GM13977 (cell line): Measurements from ENCODE around the gene OSBPL6.
A peak's percentile ranks its signal among the peaks of the same experiment; 100 is the strongest.
"Not testable (repeated sequence)": the region's sequence is repeated elsewhere in the genome, so short reads cannot be mapped to it uniquely, and the experiment has no call there.

ENCODE experiments used
- DNase-seq: peaks from one replicate; pipeline ENCODE4 v3.0.0; 2012; ENCODE audit warnings: low spot score
- in situ Hi-C: fragments of 300-500 bp; cut with MboI; formaldehyde crosslinking; loops from one replicate; pipeline ENCODE4 v1.12.0; 2022; ENCODE audit warnings: low sequenced_read_pairs, low pct_unique_long_range_greater_than_20kb, mixed read lengths, inconsistent platforms; ENCODE audit not compliant: unreplicated experiment
- TF ChIP-seq, protein P1 (sequence below): IDR thresholded peaks from 2 replicates; pipeline ENCODE4 v1.5.1; 2012; ENCODE audit warnings: mild to moderate bottlenecking, control low read depth; ENCODE audit not compliant: insufficient read depth; ENCODE audit errors: extremely low read depth, missing control alignments

Gene OSBPL6

DNA sequence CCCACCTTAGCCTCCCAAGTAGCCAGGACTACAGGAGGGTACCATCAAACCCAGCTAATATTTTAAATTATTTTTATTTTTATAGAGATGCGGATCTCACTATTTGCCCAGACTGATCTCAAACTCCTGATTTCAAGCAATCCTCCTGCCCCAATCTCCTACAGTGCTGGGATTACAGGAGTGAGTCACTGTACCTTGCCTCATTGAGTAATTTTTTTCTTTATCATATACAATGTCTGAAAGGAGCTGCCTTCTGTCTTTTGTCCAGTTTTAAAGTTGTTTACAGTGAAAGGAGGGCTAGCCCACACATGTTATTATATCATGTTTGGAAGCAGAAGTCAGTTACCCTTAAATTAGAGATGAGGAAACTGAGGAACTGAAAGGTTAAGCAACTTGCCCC is 224.1 kb downstream of the OSBPL6 start:
- no peak for DNase-seq
- in situ Hi-C loops: loop anchor here (25.0 kb wide), 1 partner anchor 306 kb away; the partner anchor contains the start of gene RBM45
- TF ChIP-seq, protein P1, sequence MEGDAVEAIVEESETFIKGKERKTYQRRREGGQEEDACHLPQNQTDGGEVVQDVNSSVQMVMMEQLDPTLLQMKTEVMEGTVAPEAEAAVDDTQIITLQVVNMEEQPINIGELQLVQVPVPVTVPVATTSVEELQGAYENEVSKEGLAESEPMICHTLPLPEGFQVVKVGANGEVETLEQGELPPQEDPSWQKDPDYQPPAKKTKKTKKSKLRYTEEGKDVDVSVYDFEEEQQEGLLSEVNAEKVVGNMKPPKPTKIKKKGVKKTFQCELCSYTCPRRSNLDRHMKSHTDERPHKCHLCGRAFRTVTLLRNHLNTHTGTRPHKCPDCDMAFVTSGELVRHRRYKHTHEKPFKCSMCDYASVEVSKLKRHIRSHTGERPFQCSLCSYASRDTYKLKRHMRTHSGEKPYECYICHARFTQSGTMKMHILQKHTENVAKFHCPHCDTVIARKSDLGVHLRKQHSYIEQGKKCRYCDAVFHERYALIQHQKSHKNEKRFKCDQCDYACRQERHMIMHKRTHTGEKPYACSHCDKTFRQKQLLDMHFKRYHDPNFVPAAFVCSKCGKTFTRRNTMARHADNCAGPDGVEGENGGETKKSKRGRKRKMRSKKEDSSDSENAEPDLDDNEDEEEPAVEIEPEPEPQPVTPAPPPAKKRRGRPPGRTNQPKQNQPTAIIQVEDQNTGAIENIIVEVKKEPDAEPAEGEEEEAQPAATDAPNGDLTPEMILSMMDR: no peak

DNA sequence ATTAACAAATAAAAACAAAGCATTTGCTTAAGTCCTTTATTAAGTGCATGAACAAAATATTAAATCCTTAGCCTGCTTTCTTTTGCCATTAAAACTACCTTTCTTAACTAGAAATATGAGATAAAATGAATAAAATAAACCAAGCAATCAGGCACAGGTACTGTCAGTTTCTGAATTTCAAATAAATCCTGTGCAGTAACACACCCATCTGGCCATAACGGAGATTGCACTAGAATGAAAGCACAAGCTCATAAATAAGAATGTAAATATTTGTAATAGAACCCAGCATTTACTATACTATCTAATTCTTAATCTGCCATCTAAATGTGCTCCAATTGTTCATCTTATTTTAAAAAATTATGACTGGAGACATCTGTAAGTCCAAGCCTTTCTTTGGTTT is 224.8 kb downstream of the OSBPL6 start:
- in situ Hi-C loops: loop anchor here (25.0 kb wide), 1 partner anchor 307 kb away; the partner anchor contains the start of gene RBM45
- peak; percentile 12 for DNase-seq
- TF ChIP-seq, protein P1: peak; percentile 51

DNA sequence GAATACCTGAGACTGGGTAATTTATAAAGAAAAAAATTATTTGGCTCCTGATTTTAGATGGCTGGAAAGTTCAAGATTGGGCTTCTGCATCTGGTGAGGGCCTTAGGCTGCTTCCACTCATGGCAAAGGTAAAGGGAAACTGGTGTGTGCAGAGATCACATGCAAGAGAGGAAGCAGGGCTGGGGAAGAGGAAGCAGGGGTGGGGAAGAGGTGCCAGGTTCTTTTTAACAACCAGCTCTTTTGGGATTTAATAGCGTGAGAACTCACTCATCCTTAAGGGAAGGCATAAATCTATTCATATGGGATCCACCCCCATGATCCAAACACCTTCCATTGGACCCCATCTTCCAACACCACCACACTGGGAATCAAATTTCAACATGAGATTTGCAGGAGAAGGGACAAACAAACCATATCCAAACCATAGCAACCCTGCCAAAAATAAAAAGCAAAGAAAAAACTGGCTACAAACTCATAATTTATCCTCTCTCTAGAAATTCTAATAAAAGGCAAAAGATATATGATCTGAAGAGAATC is 226.2 kb downstream of the OSBPL6 start:
- in situ Hi-C loops: loop anchor here (25.0 kb wide), 1 partner anchor 308 kb away; the partner anchor contains the start of gene RBM45
- TF ChIP-seq, protein P1: no peak
- no peak for DNase-seq

DNA sequence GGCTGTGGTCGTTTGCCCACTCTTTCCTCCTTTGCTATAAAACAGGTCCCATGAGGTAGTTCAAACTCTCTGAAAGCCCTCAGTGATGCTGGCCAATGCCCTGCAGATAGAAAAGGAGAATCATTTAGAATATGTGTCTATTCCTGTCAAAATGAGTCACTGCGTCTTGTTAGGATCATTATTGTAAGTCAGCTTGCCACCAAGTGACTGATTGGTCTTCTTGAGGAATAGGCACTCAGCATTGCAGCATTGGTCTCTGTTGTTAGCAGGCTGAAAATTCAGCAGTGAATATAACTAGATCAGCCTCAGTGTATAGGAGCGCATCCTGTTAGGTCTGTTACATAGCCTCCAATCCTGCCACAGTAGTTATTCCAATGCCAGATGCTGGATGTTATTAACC is 227.8 kb downstream of the OSBPL6 start:
- TF ChIP-seq, protein P1: no peak
- in situ Hi-C loops: loop anchor here (25.0 kb wide), 1 partner anchor 310 kb away; the partner anchor contains the start of gene RBM45
- no peak for DNase-seq

DNA sequence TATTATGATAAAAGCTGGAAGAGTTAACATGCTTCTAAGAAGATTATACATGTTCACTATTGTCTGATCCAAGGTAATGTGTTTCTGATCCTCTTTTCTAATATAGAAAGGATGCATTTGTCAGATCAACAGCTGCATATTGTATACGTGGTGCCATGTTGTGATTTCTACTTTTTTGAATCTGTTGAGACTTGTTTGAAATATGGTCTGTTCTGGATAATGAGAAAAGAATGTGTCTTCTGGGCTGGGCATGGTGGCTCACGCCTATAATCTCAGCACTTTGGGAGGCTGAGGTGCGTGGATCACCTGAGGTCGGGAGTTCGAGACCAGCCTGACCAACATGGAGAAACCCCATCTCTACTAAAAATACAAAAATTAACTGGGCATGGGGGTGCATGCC is 229.4 kb downstream of the OSBPL6 start:
- in situ Hi-C loops: loop anchor here (25.0 kb wide), 1 partner anchor 311 kb away; the partner anchor contains the start of gene RBM45

DNA sequence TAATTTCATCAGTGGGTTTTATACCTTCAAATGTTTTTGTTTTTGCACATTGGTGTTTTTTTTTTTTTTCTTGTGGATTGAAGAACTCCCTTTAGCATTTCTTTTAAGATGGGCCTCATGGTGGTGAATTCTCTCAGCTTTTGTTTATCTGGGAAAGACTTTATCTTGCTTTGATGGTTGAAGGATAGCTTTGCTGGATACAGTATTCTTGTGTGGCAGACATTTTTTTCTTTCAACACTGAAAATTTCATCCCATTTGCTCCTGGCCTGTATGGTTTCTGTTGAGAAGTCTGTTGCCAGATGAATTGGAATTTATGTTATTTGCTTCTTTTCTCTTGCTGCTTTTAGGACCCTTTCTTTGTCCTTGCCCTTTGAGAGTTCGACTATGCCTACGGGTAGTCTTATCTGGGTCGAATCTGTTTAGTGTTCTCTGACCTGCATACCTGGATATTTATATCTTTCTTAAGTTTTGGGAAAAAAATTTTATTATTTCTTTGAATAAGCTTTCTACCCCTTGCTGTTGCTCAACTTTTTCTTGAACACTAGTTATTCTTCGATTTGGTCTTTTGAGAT is 231.0 kb downstream of the OSBPL6 start:
- in situ Hi-C loops: no loop called here
- TF ChIP-seq, protein P1: no peak

More for the DNA sequence above, 229.4 kb downstream of the OSBPL6 start:
- not testable (repeated sequence) for DNase-seq

DNA sequence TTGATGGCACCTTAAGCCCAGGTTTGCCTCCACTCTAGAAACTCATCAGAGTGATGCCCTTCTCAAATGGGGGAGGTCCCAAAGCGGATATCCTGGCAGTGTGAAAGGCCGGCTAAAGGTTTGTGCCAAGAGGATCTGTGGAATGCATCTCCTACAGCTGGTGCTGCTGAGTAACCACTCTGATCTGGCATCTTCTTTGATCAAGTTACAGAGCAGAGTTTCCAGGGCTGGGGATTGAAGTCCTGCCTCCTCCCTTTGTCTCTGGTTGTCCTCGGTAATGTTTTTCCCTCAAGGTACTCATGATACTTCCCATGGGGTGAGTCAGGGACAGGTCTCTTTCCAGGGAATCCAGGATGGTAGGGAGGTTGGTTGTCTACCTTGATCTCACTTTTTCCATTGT is 232.1 kb downstream of the OSBPL6 start:
- TF ChIP-seq, protein P1: no peak
- in situ Hi-C loops: no loop called here
- no peak for DNase-seq

More for the DNA sequence above, 231.0 kb downstream of the OSBPL6 start:
- DNase-seq: no peak
